Keratinocyte (primary cell): Measurements from ENCODE around the gene SMIM32.

Source experiments
- EZH2 ChIP-seq: IDR thresholded peaks from one replicate; pipeline ENCODE4 v1.6.1; 2012; ENCODE audit warnings: inconsistent platforms, mild to moderate bottlenecking, low read length, moderate library complexity
- TF ChIP-seq, protein P1 (sequence below), 3 experiments: IDR thresholded peaks in 1 of 3; conservative IDR thresholded peaks in 1 of 3; optimal IDR thresholded peaks in 1 of 3; 2 replicates in 2 of 3; 3 replicates in 1 of 3; pipeline versions ENCODE3 to v1.5.1; 2011; ENCODE audit warnings: low read length in 3 of 3, mild to moderate bottlenecking in 3 of 3, moderate library complexity in 2 of 3, control low read depth in 1 of 3, inconsistent platforms in 1 of 3; ENCODE audit not compliant: insufficient read depth in 2 of 3; ENCODE audit errors: extremely low read depth in 1 of 3

DNA sequence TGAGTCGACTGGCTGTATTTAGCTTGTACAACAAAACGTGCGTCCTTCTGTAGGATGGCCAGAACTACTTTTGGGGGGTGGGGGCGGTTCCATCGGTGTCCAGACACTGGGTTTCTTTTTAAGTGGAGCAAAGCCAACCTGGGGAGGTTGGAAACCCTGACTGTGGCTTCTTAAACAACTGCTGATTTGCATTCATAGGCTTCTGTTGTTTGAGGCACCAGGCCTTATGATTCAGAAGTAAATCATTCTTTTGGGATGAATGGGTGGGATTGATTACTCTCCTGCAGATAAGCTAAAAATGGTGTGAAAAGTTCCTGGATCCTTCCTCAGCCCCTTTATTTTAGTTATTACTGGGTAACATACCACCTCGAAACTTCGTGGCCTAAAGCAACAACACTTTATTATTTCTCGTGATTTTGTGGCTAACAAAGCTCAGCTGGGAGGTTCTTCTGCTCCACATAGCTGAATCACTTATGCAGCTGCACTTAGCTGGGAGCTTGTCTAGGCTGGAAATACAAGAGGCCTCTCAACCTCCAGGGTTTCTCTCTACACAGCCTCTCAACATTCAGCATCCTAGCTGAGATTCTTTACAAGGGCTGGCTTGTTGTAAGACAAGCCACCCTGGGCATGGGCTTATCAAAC lies 12.2 kb upstream of the SMIM32 start:
- TF ChIP-seq EZH2 = no peak
- TF ChIP-seq, protein P1, sequence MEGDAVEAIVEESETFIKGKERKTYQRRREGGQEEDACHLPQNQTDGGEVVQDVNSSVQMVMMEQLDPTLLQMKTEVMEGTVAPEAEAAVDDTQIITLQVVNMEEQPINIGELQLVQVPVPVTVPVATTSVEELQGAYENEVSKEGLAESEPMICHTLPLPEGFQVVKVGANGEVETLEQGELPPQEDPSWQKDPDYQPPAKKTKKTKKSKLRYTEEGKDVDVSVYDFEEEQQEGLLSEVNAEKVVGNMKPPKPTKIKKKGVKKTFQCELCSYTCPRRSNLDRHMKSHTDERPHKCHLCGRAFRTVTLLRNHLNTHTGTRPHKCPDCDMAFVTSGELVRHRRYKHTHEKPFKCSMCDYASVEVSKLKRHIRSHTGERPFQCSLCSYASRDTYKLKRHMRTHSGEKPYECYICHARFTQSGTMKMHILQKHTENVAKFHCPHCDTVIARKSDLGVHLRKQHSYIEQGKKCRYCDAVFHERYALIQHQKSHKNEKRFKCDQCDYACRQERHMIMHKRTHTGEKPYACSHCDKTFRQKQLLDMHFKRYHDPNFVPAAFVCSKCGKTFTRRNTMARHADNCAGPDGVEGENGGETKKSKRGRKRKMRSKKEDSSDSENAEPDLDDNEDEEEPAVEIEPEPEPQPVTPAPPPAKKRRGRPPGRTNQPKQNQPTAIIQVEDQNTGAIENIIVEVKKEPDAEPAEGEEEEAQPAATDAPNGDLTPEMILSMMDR (optimal IDR thresholded peaks at IDR 0.05 in 1 of 3, IDR thresholded peaks at IDR 0.05 in 1 of 3, conservative IDR thresholded peaks at IDR 0.05 in 1 of 3; ENCODE audit: extremely low read depth in 1 of 3, insufficient read depth in 2 of 3, low read length in 3 of 3) = no peak
